Measurements from ENCODE around the gene CCR3.
"Not testable (repeated sequence)": the region's sequence is repeated elsewhere in the genome, so short reads cannot be mapped to it uniquely, and the experiment has no call there.

CCR3 gene

DNA sequence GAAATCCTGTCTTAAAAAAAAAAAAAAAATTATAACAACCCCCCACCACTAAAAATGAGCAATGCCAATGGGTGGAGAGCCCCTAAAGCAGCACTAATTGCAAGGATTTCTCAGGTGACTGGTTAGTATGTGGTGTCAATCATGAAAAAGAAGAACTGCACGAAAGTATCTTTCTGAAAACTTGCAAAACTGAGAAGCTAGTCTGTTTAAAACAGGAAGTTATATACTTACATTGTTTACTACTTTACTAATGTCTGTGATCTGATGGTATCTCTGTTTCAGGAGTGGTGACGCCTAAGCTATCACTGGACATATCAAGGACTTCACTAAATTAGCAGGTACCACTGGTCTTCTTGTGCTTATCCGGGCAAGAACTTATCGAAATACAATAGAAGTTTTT lies at the start of gene CCR3:
Gene CCR3 (plus strand): TSS at position 341 of the 400 bp plus-strand sequence. CDS start 22,699 bp downstream, outside the sequence.
- Histone ChIP-seq H3K9ac (ENCODE audit: low read depth, low read length) (no peak within 1 kb of the TSS), H3K36me3 (ENCODE audit: insufficient read depth, low read length) (no peaks in the 10 kb centered on the region)

DNA sequence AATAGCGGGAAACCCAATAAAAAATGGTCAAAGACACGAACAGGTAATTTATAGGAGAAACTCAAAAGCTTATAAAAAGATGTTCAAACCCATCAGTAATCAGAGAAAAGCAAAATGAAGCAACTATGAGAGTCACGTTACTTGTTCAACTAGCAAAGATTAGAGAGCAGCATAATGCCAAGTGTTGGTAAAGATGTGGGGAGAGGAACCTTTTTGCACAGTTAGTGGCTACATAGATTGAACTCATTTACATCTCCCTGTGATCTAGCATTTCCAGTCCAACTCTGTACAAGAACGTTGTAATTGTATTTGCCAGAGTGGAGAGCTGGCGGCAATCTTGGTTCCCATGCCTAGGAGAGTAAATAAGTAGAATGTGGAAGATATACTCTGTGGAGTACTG lies 49.3 kb upstream of the CCR3 start:
- Histone ChIP-seq H3K9ac (ENCODE audit: low read depth, low read length) (no peak overlapping the region), H3K9me3 (ENCODE audit: control insufficient read depth, insufficient read depth, low read length) (peaks cover 6% of the 10 kb centered on the region; the same call in 1 of the 2 replicates), H3K36me3 (ENCODE audit: insufficient read depth, low read length) (no peaks in the 10 kb centered on the region), H3K4me1 (ENCODE audit: insufficient read depth, low read length) (no peaks in the 10 kb centered on the region)

More for the DNA sequence above, at the start of gene CCR3:
- Histone ChIP-seq H3K9me3 (ENCODE audit: control insufficient read depth, insufficient read depth, low read length) (no peaks in the 10 kb centered on the region; the same call in 1 of the 2 replicates), H3K4me1 (ENCODE audit: insufficient read depth, low read length) (no peaks in the 10 kb centered on the region)

DNA sequence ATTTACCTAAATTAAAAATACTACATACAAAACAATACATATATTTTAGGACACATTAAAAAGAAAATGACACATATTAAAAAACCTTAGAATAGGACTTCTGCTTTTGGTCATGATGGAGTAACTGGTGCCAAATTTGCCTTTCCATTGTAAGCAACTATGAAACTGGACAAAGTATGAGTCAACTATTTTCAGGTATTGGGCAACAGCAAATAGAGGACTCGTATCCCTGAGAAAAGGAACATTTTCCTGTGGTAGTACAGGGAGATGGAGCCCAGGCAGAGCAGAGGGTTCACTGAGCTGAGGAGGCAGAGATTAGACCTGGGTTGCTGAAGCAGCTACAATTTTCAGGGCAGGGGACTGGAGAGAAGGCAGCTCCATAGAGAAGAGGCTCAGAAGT lies 48.8 kb upstream of the CCR3 start:
- Histone ChIP-seq H3K4me1 (ENCODE audit: insufficient read depth, low read length) (no peaks in the 10 kb centered on the region), H3K36me3 (ENCODE audit: insufficient read depth, low read length) (no peaks in the 10 kb centered on the region), H3K9me3 (ENCODE audit: control insufficient read depth, insufficient read depth, low read length) (peaks cover 6% of the 10 kb centered on the region; the same call in 1 of the 2 replicates), H3K9ac (ENCODE audit: low read depth, low read length) (no peak overlapping the region)

DNA sequence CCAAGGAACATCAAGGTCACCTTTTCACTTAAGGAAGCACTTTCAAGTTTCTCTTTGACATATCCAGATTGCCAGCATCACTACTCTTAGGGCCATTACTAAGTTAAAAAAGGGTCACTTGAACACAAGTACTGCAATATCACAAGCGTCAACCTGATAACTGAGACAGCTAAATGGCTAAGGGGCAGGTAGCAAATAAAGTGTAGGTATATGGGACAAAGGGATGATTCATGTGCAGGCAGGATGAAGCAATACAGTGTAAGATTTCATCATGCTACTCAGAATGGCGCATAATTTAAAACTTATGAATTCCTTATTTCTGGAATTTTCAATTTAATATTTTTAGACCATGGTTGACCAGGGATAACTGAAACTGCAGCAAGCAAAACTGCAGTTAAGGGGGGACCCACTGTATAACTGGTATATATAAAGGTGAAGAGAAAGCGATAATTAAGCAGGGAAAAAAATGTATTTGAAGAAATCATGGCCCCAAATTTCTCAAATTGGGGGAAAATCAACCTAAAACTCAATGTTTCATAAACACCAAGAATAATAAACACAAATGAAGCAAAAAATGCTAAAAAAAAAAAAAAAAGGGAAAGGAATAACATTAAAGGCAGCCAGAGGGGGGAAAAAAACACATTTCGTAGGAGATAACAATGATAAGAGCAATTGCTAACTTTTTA lies 47.2 kb upstream of the CCR3 start:
- Histone ChIP-seq H3K4me1 (ENCODE audit: insufficient read depth, low read length) (no peaks in the 10 kb centered on the region), H3K9me3 (ENCODE audit: control insufficient read depth, insufficient read depth, low read length) (peaks cover 6% of the 10 kb centered on the region; the same call in 1 of the 2 replicates), H3K9ac (ENCODE audit: low read depth, low read length) (no peak overlapping the region), H3K36me3 (ENCODE audit: insufficient read depth, low read length) (no peaks in the 10 kb centered on the region)

DNA sequence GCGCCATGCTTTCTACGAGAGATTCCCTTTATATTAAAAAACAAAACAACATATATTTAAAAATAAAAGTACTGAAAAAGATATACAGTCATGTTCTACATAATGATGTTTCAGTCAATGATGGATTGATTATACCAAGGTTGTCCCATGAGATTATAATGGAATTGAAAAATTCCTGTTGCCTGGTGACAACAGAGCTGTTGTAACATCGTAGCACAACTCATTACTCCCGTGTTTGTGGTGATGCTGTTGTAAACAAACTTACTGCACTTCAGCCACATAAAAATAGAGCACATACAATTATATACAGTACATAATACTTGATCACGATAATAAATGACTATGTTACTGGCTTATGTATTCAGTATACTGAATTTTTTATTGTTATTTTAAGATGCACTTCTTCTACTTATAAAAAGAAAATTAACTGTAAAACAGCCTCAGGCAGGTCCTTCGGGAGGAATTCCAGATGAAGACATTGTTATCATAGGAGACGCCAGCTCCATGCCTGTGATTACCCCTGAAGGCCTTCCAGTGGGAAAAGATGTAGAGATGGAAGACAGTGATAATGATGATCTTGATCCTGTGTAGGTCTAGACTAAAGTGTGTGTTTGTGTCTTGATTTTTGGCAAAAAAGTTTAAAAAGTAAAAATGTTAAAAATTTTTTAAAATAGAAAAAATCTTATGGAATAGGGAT lies 45.9 kb upstream of the CCR3 start:
- no peaks in the 10 kb centered on the region for H3K36me3 ChIP-seq (ENCODE audit: insufficient read depth, low read length)
- peaks cover 6% of the 10 kb centered on the region; the same call in 1 of the 2 replicates for H3K9me3 ChIP-seq (ENCODE audit: control insufficient read depth, insufficient read depth, low read length)
- no peak overlapping the region for H3K9ac ChIP-seq (ENCODE audit: low read depth, low read length)
- H3K4me1 ChIP-seq (ENCODE audit: insufficient read depth, low read length), result no peaks in the 10 kb centered on the region

DNA sequence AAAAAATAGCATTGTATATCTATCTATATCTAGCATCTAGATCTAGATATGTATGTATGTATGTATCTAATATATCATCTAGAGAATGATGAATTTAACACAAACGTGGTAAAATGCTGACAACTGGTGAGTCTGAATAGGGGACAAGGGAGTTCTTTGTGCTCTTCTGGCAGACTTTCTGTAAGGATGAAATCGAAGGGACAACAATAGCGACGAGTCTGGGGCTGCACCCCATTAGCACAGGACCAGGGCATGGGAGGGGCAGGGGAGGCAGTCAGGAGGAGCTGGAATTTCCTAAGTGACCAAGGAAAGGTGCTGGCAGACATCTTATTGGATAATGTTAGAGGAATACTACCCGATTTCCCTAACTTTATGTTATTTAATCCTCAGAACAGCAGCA lies 42.0 kb upstream of the CCR3 start:
- no peaks in the 10 kb centered on the region for H3K4me1 ChIP-seq (ENCODE audit: insufficient read depth, low read length)
- no peak overlapping the region for H3K9ac ChIP-seq (ENCODE audit: low read depth, low read length)
- no peaks in the 10 kb centered on the region; the same call in 1 of the 2 replicates for H3K9me3 ChIP-seq (ENCODE audit: control insufficient read depth, insufficient read depth, low read length)
- H3K36me3 ChIP-seq (ENCODE audit: insufficient read depth, low read length), result no peaks in the 10 kb centered on the region

DNA sequence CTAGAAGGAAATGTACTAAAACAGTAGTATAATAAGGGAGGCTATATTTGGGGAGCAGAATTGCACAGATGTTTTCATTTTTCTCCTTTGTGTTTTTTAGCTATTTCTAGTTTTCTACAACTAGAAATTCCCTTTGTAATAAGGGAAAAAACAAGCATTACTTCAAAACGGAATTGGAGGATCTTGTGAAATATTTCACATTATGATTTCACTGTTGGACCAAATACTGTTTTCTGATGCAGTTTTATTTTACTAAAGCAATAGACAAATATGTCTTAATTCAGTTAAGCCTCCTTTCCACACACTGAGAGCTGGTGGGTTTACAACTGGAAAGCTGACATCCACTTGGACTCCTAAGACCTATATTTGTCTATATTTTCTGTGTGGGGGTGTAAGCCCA lies 41.5 kb upstream of the CCR3 start:
- H3K36me3 ChIP-seq (ENCODE audit: insufficient read depth, low read length), result no peaks in the 10 kb centered on the region
- H3K9me3 ChIP-seq (ENCODE audit: control insufficient read depth, insufficient read depth, low read length), result no peaks in the 10 kb centered on the region
- H3K4me1 ChIP-seq (ENCODE audit: insufficient read depth, low read length), result no peaks in the 10 kb centered on the region
- no peak overlapping the region for H3K9ac ChIP-seq (ENCODE audit: low read depth, low read length)

DNA sequence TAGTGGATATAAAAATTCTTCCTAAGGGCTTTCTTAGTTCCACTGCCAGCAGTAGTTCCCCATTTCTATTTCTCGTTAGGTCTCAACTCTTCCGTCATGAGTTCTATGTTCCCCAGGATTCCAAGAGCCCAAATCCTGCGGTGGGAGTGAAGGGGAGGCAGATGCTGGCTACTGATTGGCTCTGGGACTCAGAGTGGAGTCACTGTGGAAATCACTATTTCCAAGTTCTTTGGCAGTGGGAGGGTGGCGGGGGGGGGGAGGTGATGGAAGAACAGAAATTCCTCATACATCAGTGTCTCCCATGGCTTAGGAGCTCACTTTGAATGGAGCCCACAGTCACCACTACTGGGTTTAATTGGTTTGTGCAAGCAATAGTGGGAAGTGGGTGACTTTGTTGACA lies 39.7 kb upstream of the CCR3 start:
- no peaks in the 10 kb centered on the region for H3K36me3 ChIP-seq (ENCODE audit: insufficient read depth, low read length)
- no peak overlapping the region for H3K9ac ChIP-seq (ENCODE audit: low read depth, low read length)

DNA sequence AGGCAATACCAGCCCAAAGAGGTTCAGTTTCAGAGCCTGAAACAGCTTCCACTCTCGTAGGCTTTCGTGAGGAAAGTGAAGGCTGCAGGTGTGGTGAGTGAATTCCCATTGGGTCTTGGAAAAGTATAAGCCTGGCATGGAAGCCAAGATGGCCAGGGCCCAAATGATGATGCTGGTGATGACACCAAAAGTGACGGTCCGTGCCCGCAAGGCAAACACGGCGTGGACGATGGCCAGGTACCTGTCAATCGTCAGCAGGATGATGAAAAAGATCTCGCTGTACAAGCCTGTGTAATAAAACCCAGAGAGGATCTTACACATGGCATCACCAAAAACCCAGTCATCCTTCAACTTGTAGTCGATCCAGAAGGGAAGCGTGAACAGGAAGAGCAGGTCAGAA lies 38.6 kb upstream of the CCR3 start:
- 0 out of 2 replicates have a peak, but pooled peaks cover 6% of the 10 kb centered on the region for H3K4me1 ChIP-seq (ENCODE audit: insufficient read depth, low read length)
- H3K36me3 ChIP-seq (ENCODE audit: insufficient read depth, low read length), result no peaks in the 10 kb centered on the region
- H3K9me3 ChIP-seq (ENCODE audit: control insufficient read depth, insufficient read depth, low read length), result no peaks in the 10 kb centered on the region
- no peak overlapping the region for H3K9ac ChIP-seq (ENCODE audit: low read depth, low read length)

More for the DNA sequence above, 39.7 kb upstream of the CCR3 start:
- H3K4me1 ChIP-seq (ENCODE audit: insufficient read depth, low read length), result no peaks in the 10 kb centered on the region
- no peaks in the 10 kb centered on the region for H3K9me3 ChIP-seq (ENCODE audit: control insufficient read depth, insufficient read depth, low read length)

DNA sequence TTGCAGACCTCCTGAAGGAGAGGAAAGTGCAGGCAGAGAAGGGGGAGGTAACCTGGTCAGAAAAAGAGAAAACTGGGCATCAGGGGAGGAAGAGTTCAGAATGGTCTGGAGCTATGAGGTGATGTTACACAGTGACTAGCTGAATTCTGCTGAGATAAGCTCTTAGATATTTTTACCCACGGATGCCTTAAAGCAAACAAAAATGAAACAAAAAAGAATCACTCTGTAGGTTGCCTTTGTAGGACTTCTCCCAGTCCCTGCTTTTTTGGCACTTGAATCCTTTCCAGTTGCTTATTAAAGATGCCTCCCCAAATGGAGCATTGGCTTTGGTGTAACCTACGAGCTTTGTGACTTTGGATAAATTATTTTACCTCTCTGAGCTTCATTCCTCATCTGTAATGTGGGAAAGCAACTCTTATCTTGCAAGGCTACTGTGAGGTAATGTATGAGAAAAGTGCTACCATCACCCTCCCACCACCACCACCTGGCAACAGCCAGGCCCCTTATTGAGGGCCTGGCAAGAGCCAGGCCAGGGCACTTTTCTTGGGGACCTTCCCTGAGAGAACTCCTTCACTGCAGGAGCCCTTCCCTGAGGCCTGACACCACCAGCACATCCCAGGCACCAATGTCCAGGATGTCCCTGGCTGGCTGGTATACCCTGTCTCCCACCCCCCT lies 36.8 kb upstream of the CCR3 start:
- Histone ChIP-seq H3K4me1 (ENCODE audit: insufficient read depth, low read length) (0 out of 2 replicates have a peak, but pooled peaks cover 6% of the 10 kb centered on the region), H3K36me3 (ENCODE audit: insufficient read depth, low read length) (no peaks in the 10 kb centered on the region), H3K9ac (ENCODE audit: low read depth, low read length) (no peak overlapping the region), H3K9me3 (ENCODE audit: control insufficient read depth, insufficient read depth, low read length) (no peaks in the 10 kb centered on the region)

DNA sequence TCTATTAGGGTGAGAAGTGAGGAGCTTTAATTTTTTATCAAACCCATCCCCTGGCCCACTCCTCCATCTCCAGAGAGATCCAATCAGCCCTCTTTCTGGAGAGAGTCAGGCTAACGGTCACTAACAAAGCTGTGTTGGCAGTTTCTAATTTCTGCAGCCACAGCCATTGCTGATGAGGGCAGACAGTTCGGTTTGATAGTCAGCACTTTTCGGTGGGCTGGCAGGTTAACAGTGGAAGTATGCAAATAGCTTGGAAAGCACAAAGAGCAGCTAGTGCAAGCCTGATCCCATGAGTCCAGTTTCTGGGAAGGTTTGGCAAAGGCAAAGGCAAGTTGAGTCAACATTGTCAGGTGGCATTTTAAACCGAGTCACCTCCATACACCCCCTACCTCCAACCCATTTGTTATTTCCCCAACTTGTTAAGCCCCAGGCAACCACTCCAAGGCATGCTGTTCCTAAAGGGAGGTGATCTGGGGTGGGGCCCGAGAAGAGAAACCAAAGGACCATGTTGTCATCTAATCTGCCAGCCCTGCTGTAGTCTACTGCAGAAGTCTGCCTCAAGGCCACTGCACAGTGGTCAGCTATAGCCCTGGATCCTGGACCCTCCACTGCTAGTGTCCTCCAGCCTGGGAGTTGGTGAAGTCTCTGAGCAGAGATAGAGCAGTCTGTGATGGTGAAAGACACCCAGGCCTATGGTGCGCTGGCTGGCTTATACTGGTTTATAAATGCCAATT lies 35.8 kb upstream of the CCR3 start:
- 0 out of 2 replicates have a peak, but pooled peaks cover 6% of the 10 kb centered on the region for H3K4me1 ChIP-seq (ENCODE audit: insufficient read depth, low read length)
- no peaks in the 10 kb centered on the region for H3K36me3 ChIP-seq (ENCODE audit: insufficient read depth, low read length)
- H3K9me3 ChIP-seq (ENCODE audit: control insufficient read depth, insufficient read depth, low read length), result no peaks in the 10 kb centered on the region
- H3K9ac ChIP-seq (ENCODE audit: low read depth, low read length), result no peak overlapping the region

DNA sequence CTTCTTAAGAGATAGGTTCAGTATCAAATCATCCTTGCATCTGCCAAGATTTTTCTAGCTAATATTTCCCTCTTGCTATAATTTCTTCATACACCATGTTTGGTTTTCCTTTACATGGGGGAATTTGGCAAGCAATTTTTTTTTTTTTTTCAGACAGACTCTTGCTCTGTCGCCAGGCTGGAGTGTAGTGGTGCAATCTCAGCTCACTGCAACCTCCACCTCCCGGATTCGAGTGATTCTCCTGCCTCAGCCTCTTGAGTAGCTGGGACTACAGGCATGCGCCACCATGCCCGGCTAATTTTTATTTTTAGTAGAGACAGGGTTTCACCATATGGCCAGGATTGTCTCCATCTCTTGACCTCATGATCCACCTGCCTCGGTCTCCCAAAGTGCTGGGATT lies 34.7 kb upstream of the CCR3 start:
- H3K36me3 ChIP-seq (ENCODE audit: insufficient read depth, low read length); H3K9me3 ChIP-seq (ENCODE audit: control insufficient read depth, insufficient read depth, low read length); H3K9ac ChIP-seq (ENCODE audit: low read depth, low read length); H3K4me1 ChIP-seq (ENCODE audit: insufficient read depth, low read length): not testable (repeated sequence)

DNA sequence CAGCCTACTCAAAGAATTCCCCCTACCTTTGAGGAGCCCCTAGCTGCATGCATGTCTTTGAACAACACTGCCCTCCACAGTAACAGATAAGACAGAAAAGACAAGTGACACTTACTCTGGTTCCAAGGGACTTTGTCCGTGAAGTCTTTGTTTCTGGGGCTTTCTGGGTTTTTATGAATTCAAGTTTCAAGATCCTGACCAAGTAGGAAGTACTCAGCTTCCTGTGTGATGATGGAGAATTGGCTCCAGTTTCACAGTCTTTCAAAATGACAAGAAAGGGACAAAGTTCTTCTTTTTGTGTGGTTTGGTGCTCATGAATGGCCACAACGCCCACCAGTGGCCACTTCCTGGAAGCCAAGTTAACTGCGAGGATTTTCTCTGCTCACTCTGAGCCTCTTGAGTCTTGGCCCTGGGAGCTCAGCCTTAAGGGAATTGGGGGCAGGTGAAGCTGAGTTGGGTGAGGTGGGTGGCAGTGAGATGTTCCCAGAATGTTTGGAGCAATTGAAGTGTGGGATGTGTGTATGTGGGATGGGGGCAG lies 34.0 kb upstream of the CCR3 start, which contains the start of gene CCR1:
Gene CCR1 (minus strand): TSS at position 147 of the 538 bp plus-strand sequence. CDS start 4,000 bp downstream, outside the sequence.
- H3K9me3 ChIP-seq (ENCODE audit: control insufficient read depth, insufficient read depth, low read length), result no peaks in the 10 kb centered on the region
- 0 out of 2 replicates have a peak, but pooled peaks cover 6% of the 10 kb centered on the region for H3K4me1 ChIP-seq (ENCODE audit: insufficient read depth, low read length)
- no peak within 1 kb of the TSS for H3K9ac ChIP-seq (ENCODE audit: low read depth, low read length)
- no peaks in the 10 kb centered on the region for H3K36me3 ChIP-seq (ENCODE audit: insufficient read depth, low read length)

DNA sequence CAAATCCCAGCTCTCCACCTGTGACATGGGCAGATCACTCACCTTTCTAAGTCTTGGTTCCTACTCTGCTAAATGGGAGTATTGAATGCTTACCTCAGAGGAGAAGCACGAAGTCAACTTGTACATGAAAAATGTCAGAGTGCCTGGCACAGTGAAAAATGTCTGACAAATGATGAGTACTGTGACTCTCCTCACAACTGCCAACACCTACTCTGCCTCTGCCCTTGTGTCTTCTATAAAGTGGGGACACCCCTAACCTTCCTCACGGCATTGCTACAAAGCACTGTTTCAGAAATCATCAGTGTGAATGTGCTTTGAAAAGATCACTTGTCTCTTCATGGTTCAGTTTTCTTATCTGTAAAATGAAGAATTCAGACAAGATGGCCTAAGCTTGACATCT lies 33.2 kb upstream of the CCR3 start:
- H3K4me1 ChIP-seq (ENCODE audit: insufficient read depth, low read length), result 0 out of 2 replicates have a peak, but pooled peaks cover 6% of the 10 kb centered on the region
- no peaks in the 10 kb centered on the region for H3K36me3 ChIP-seq (ENCODE audit: insufficient read depth, low read length)
- no peak overlapping the region for H3K9ac ChIP-seq (ENCODE audit: low read depth, low read length)
- no peaks in the 10 kb centered on the region for H3K9me3 ChIP-seq (ENCODE audit: control insufficient read depth, insufficient read depth, low read length)

Data from ES-I3 (cell line).